PC-9 (cell line): ENCODE data around the gene SSR3.

ENCODE experiments used
- CTCF ChIP-seq: fragments of 200-600 bp; sonication (generic); conservative IDR thresholded peaks from 2 replicates; pipeline ENCODE4 v1.6.1; 2017; ENCODE audit warnings: mixed run types, antibody characterized with exemption, mild to moderate bottlenecking, moderate library complexity
- EZH2 ChIP-seq: fragments of 200-600 bp; sonication (generic); IDR thresholded peaks from 2 replicates; pipeline ENCODE4 v1.8.0; 2017; ENCODE audit warnings: antibody characterized with exemption, low read depth

GRCh38 chr3:156536524-156537316 is 18.2 kb downstream of the SSR3 start:
- TF ChIP-seq CTCF: no peak
- no peak for TF ChIP-seq EZH2
